RPMI8226 (cell line): ENCODE results near the gene RBMS3.
"Not testable (repeated sequence)": the region's sequence is repeated elsewhere in the genome, so short reads cannot be mapped to it uniquely, and the experiment has no call there.

Experiments
- DNase-seq: peaks from one replicate; pipeline ENCODE4 v3.0.0-alpha.2; 2015

The RBMS3 gene

GRCh38 chr3:29642393-29643033 lies 361.6 kb downstream of the RBMS3 start:
- DNase-seq = no peak

DNA sequence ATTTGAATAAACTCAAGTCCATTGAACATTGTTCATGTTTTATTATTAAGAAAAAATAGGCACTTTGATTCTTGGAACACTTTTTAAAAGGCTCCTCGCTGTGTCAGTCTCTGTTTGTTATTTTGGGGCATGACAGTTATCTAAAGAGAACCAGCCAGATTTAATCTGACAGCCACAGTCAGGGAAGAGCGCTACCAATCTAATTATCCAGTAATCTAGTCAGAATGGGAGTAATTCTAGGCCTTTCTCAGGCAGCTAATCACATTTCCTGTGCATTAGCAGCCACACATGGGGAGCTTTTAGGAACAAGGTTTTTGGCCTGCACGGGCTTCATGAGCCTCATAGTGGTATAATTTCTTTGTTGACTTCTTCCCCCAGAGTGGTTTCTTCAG lies 362.2 kb downstream of the RBMS3 start:
- no peak for DNase-seq

GRCh38 chr3:29644261-29644660 lies 363.4 kb downstream of the RBMS3 start:
- DNase-seq = no peak

DNA sequence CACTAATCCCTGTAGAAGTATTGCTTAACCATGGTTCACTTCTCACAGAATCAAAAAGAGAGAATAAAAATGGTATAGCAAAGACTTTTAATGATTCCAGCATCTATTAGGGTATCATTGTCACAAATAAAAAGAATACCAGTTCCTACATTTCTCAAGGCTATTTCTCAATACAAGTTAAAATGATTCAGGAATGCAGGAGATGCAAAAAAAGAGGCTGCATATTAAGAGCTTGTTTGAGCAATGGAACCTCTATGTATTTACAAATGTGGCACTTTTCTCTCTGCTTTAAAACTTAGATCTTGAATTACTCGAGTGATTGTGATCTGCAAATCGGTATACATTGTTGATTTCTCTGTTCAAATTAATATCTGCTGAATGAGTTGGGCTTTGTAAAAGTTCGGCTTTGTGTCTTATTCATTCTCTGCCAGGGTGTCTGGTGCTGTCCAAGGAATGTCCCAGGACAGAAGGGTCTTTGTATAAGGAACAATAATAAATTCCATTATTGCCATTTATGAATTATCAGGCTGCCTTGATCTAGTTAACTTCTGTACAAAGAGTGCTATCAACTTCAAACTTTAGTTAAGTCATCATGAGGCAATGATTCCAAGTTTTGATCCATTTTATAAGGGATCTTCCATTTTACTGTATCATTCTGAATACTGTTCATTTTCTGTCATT lies 364.2 kb downstream of the RBMS3 start:
- DNase-seq = no peak

GRCh38 chr3:29646043-29646442 lies 365.2 kb downstream of the RBMS3 start:
- no peak for DNase-seq

- DNase-seq = peak; percentile 71
Observed at GRCh38 chr3:29649815-29650547, 369.1 kb downstream of the RBMS3 start.

GRCh38 chr3:29653680-29654079 lies 372.8 kb downstream of the RBMS3 start:
- no peak for DNase-seq

DNA sequence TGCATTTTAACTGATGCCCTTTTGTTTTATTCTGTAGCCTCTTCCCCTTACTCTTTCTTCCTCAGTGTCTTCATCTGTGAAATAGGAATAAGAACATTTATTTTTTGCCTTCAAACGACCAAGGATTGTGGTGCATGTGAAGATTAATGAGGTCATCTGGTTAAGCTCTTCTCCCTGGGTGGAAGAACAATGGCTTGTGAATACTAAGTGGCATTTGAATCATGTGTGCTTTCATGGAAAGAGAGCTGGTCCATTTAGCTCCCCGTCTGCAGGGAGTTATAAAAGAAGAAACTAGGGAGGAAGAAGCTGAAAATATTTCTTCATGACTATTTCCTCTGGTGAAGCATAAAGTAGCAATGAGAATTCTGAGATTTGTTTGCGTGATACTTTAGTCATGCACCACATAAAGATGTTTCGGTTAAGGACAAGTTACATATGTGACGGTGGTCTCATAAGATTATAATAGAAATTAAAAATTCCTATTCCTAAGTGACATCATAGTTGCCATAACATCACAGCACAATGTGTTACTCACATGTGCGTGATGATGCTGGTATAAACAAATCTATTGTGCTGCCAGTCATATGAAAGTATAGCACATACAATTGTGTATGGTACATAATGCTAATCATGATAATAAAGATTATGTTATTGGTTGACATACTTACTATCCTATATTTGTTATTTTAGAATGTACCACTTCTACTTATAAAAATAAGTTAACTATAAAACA lies 374.3 kb downstream of the RBMS3 start:
- DNase-seq = no peak

DNA sequence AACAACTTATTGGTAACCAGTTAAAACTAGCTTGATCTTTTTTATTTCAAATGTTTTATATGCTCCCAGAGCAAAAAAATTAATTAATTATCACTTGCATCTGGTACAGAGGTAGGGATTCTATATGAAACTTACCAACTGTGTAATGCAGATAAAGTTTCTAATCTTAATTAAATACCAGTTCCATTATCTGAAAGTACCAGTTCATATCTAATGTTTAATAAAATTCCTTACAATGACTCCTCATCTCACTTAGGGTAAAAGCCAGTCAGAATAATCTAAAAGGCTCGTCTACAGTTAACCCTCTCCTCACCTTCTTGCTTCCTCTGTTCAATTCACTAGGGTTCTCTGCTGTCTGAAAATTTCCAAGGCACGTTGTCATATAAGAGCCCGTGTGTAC lies 384.8 kb downstream of the RBMS3 start:
- DNase-seq = no peak

DNA sequence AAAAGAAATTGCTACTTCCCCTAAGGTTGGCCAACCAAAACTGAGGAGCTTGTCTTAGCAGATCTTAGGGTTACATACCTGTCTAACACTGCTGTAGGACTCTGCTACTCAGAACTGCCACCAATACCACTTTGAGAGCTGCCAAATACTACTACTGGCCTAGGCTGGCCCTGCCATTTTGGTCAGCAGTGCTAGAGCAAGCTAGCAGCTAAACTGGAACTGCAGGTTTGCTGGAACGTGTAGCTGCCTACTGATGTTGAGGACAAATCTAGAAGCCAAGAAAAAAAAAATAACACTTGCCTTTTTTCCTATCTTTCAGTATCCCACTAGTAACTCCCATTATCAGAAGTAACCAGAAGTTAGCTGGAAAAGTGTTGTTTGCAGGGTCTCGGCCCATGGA lies 387.4 kb downstream of the RBMS3 start:
- DNase-seq = no peak

DNA sequence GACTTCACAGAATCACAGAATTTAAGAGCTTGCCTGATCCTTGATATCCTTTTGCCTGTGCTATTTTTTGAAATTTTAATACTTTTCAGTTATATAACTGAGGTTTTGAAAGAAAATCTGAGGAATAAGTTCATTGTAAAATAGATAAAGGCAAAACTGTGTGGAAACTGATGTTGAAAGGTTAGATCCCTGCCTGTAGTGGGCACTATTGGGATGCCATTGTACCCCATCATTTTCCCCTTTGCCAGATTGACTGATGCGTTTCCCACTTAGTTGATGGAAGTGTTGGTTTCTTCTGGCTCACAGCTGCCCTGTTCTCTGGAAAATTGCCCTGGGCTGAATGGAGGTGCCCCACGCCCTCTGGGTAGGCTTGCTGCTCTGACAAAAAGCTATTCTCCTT lies 387.9 kb downstream of the RBMS3 start:
- no peak for DNase-seq

GRCh38 chr3:29670476-29670875 lies 389.6 kb downstream of the RBMS3 start:
- DNase-seq = not testable (repeated sequence)

- DNase-seq = no peak
Observed at GRCh38 chr3:29677421-29677820, 396.6 kb downstream of the RBMS3 start.

- DNase-seq = no peak
Observed at GRCh38 chr3:29679944-29680343, 399.1 kb downstream of the RBMS3 start.

- peak; percentile 18 for DNase-seq
Observed at GRCh38 chr3:29683018-29683993, 402.4 kb downstream of the RBMS3 start.

DNA sequence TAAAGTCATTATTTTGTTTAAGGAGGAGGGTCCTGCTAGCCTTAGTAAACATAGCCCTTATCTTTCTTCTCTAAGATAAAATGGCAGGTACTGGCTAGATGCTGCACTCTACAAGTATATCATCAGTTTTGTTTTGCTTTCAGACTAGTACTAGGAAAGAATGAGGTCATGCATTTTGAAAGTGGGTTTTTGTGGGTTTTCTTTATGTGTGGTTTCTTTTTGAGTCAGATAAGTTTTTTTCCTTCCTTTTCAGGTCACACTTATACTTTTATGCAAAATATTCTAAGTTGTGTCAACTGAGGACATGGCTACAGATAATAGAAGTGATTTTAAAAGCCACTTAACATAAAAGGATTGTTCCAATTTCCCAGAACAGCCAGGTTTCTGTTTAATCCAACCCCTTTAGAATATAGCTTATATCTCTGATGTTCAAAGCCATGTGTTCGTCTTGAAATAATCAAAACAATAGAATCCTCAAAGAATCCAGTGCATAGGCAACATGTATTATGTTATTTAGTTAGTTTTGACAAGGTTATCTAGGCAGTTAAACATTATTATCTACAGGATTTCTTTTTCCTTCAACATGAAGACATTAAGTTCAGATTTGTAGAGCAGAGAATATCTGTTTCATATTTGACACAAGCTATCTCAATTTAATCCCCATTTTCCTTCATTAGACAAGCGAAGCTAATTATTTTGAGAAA lies 406.2 kb downstream of the RBMS3 start:
- DNase-seq = no peak

DNA sequence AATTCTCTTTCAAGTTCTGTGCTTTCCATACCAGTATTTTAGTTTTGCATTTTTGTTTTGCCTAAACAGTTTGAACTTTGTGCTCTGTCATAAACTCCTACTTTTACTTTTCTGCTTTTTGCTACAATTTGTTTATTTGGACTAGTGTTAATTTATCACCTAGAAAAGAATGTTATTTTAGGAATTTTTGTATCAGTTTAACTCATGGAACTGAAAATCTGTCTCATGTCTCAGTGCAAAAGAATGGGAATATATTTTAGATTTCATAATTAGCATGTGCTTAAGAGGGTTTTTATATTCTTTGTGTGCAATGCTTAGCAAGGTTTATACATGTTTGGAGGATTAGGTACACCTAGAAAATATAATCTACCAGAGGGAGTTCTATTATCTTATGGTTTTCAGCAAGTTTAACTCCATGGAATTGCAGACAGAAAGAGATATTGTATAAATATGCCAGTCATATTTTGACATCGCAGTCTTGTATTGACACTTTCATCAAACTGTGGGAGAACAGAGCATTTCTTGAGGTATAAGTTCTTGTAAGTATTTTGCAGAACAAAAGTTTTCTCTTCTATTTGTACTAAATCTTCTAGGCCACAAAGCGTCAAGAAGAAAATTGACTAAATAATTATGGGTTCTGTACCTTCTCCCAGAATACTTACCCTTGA lies 409.9 kb downstream of the RBMS3 start:
- DNase-seq = no peak

DNA sequence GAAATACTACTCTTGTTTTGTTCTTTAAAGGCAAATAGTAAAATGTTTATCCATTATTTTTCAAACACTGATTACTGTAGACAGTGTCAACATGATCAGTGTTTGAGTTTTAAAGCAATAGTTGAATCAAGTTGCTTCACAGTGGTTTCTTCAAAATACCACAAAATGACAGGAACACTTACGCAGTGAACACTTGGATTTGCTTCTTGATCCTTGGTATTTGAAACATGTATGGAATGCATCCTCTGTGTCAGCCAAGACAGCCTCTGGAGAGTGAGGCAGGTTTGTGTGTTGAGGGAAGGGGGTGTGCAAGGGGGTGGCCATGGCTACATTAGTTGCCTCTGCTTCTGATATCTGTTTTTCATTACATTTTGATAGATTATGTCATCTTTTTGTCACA lies 413.0 kb downstream of the RBMS3 start:
- DNase-seq = no peak

- DNase-seq = no peak
Observed at GRCh38 chr3:29694331-29694730, 413.5 kb downstream of the RBMS3 start.

DNA sequence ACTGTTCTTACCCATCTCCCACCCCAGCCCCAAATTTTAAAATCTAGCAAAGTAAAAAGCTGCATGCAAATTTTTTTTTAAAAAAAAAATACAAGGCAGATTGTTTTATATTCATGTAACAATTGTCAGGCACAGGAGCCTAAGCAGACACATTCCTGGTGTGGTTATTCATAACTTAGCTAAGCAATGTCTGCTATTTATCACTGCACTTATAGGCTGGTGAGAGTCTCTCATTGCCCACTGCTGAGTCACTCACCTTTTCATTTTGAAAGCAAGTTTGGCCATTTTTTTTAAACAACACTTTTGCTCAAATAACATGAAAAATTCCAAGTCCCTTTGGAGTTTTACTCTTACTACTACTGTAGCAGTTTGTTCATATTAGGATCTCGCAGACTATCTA lies 413.9 kb downstream of the RBMS3 start:
- no peak for DNase-seq

DNA sequence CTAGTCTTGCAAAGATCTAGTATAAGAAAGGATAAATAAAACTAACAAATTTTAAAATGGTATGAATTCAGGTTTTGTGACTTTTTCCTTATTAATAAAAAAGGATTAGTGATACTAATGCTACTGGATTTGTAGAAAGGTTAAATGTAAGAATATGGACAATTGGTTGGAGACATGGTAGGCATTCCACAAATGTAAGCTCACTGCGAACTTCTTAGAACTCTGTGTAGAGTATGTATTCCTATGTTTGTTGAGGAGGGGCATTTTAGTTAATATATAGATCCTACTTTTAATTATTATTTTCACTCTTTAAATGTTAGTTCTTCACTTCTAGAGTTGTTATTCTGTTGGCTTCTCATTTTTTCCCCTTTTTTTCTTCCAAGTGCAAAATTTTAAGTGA lies 414.3 kb downstream of the RBMS3 start:
- DNase-seq = no peak
